Measurements from ENCODE around the gene C6orf62. TPM values are rescaled to one million over a fixed set of nuclear protein-coding genes. Genes with fewer than 3 reads are reported as not detected.

The C6orf62 gene
- polyA plus RNA-seq, 3 donors = 45.5 to 78.8 (median 55.4) TPM

DNA sequence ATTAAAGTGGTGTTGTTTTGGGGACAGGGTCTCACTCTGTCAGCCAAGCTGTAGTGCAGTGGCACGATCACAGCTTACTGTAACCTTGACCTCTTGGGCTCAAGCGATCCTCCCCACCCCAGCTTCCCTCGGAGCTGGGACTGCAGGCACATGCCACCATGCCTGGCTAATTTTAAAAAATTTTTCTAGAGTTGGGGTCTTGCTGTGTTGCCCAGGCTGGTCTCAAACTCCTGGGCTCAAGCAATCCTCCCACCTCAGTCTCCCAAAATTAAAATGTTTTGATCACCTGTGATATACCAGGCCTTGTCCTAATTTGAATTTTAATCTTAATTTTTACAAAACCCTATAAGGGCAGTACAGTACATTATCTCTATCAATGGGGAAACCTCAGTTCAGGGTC, 26.5 kb downstream of the C6orf62 start:
- H3K27ac Mint-ChIP-seq = no peak overlapping the region
- Histone ChIP-seq H3K4me2 (replicated peaks; ENCODE audit: extremely low read depth, low read length, poor library complexity, severe bottlenecking) (no peak overlapping the region), H2AFZ (ENCODE audit: insufficient read depth, low read depth, low read length, poor library complexity, severe bottlenecking) (no peak overlapping the region), H3K9me3 (replicated peaks in 1 of 2; ENCODE audit: control insufficient read depth in 1 of 2, insufficient read depth in 1 of 2, low read length in 2 of 2) (no peaks in the 10 kb centered on the region), H3K27ac (ENCODE audit: low read depth in 1 of 2, low read length in 2 of 2) (no peak overlapping the region), H3K4me3 (replicated peaks in 1 of 3; ENCODE audit: low read depth in 2 of 3, low read length in 3 of 3) (no peak overlapping the region), H3K4me1 (ENCODE audit: control insufficient read depth in 1 of 2, insufficient read depth in 2 of 2, low read length in 2 of 2) (no peaks in the 10 kb centered on the region), H3K27me3 (ENCODE audit: control insufficient read depth in 2 of 2, insufficient read depth in 2 of 2, low read length in 2 of 2) (no peaks in the 10 kb centered on the region), H3K79me2 (ENCODE audit: insufficient read depth, low read length) (no peaks in the 10 kb centered on the region), H4K20me1 (ENCODE audit: insufficient read depth, low read length) (no peaks in the 10 kb centered on the region), H3K9ac (ENCODE audit: insufficient read depth, low read length, poor library complexity, severe bottlenecking) (no peak overlapping the region), H3K36me3 (replicated peaks in 1 of 2; ENCODE audit: control insufficient read depth in 1 of 2, insufficient read depth in 2 of 2, low read length in 2 of 2) (no peaks in the 10 kb centered on the region)
- no peaks in the 10 kb centered on the region for H3K9me3 Mint-ChIP-seq
- no peak for DNase-seq
- intact Hi-C loops (cut with micrococcal nuclease) = loop anchor here in 1 of 2 donors (10.0 kb wide), 1 partner anchor 258 kb away; no protein-coding TSS in a partner anchor
- no peaks in the 10 kb centered on the region for H3K4me1 Mint-ChIP-seq
- TF ChIP-seq, protein P1, sequence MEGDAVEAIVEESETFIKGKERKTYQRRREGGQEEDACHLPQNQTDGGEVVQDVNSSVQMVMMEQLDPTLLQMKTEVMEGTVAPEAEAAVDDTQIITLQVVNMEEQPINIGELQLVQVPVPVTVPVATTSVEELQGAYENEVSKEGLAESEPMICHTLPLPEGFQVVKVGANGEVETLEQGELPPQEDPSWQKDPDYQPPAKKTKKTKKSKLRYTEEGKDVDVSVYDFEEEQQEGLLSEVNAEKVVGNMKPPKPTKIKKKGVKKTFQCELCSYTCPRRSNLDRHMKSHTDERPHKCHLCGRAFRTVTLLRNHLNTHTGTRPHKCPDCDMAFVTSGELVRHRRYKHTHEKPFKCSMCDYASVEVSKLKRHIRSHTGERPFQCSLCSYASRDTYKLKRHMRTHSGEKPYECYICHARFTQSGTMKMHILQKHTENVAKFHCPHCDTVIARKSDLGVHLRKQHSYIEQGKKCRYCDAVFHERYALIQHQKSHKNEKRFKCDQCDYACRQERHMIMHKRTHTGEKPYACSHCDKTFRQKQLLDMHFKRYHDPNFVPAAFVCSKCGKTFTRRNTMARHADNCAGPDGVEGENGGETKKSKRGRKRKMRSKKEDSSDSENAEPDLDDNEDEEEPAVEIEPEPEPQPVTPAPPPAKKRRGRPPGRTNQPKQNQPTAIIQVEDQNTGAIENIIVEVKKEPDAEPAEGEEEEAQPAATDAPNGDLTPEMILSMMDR (IDR thresholded peaks at IDR 0.05) = no peak
- H3K36me3 Mint-ChIP-seq = peaks cover 0 to 3% of the 10 kb centered on the region in 2 donors
- WGBS (ENCODE audit: insufficient coverage) = 100% methylated on average over 3 of the region's 3 CpGs
- no peak overlapping the region for H3K4me3 Mint-ChIP-seq
- no peaks in the 10 kb centered on the region for H3K27me3 Mint-ChIP-seq (ENCODE audit: low read depth in 3 of 3)

DNA sequence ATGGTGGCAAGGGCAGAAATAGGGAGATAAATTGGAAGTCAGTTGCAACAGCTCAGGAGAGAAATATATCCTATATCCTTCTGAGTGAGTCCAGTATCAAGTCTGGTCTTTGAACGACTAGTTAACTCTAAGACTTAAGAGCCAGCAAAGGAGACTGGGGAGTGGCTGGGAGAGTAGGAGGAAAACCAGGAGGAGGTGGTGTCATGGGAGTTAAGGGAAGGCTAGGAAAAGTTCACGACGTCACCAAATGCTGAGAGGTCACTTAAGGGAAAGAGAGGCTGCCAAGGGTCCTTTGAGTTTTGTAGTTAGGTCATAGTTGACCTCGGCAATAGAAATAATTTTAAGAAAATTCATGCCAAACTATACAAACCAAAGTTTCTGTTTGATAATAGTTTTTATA, 27.0 kb downstream of the C6orf62 start:
- DNase-seq = no peak
- Histone ChIP-seq H3K27me3 (ENCODE audit: control insufficient read depth in 2 of 2, insufficient read depth in 2 of 2, low read length in 2 of 2) (no peaks in the 10 kb centered on the region), H3K4me3 (replicated peaks in 1 of 3; ENCODE audit: low read depth in 2 of 3, low read length in 3 of 3) (no peak overlapping the region), H3K36me3 (replicated peaks in 1 of 2; ENCODE audit: control insufficient read depth in 1 of 2, insufficient read depth in 2 of 2, low read length in 2 of 2) (no peaks in the 10 kb centered on the region), H3K4me2 (replicated peaks; ENCODE audit: extremely low read depth, low read length, poor library complexity, severe bottlenecking) (no peak overlapping the region), H3K9me3 (replicated peaks in 1 of 2; ENCODE audit: control insufficient read depth in 1 of 2, insufficient read depth in 1 of 2, low read length in 2 of 2) (no peaks in the 10 kb centered on the region), H3K79me2 (ENCODE audit: insufficient read depth, low read length) (no peaks in the 10 kb centered on the region), H3K4me1 (ENCODE audit: control insufficient read depth in 1 of 2, insufficient read depth in 2 of 2, low read length in 2 of 2) (peaks cover 1 to 2% of the 10 kb centered on the region in 2 donors), H3K9ac (ENCODE audit: insufficient read depth, low read length, poor library complexity, severe bottlenecking) (no peak overlapping the region), H3K27ac (ENCODE audit: low read depth in 1 of 2, low read length in 2 of 2) (no peak overlapping the region), H2AFZ (ENCODE audit: insufficient read depth, low read depth, low read length, poor library complexity, severe bottlenecking) (no peak overlapping the region), H4K20me1 (ENCODE audit: insufficient read depth, low read length) (no peaks in the 10 kb centered on the region)
- intact Hi-C loops (cut with micrococcal nuclease) = loop anchor here in 1 of 2 donors (10.0 kb wide), 1 partner anchor 257 kb away; no protein-coding TSS in a partner anchor
- WGBS (ENCODE audit: insufficient coverage) = 100% methylated on average over 1 of the region's 4 CpGs
- peaks cover 0 to 6% of the 10 kb centered on the region in 2 donors for H3K36me3 Mint-ChIP-seq
- TF ChIP-seq, protein P1 (IDR thresholded peaks at IDR 0.05) = no peak
- peaks cover 3% of the 10 kb centered on the region for H3K4me1 Mint-ChIP-seq
- H3K4me3 Mint-ChIP-seq = no peak overlapping the region
- H3K27me3 Mint-ChIP-seq (ENCODE audit: low read depth in 3 of 3) = no peaks in the 10 kb centered on the region
- H3K9me3 Mint-ChIP-seq = no peaks in the 10 kb centered on the region
- H3K27ac Mint-ChIP-seq = no peak overlapping the region
